ENCODE measurements around the gene IDH3B. TPM values are rescaled to one million over a fixed set of nuclear protein-coding genes. Genes with fewer than 3 reads are reported as not detected.

Gene IDH3B
- total and polyA plus RNA-seq, 2 of the 8 experiments (the other 6 are each of a cell fraction or from before 2014, with no cell fraction given): 110 to 167 TPM

- TF ChIP-seq RNF2 (IDR thresholded peaks at IDR 0.05; ENCODE audit: borderline replicate concordance, low read depth, low read length, missing control alignments, poor library complexity, severe bottlenecking): no peak
These were observed 52.9 kb downstream of the IDH3B start (continued) for GRCh38 chr20:2610941-2611720.

Data from H1 (cell line).